GM19467 (cell line): ENCODE measurements around the gene XDH.

ENCODE experiments used
- ATAC-seq: cut with Tn5 transposase; IDR thresholded peaks from one replicate; pipeline ENCODE4 v1.9.1; 2021; ENCODE audit warnings: mild to moderate bottlenecking, moderate library complexity; ENCODE audit not compliant: unreplicated experiment

Gene XDH

DNA sequence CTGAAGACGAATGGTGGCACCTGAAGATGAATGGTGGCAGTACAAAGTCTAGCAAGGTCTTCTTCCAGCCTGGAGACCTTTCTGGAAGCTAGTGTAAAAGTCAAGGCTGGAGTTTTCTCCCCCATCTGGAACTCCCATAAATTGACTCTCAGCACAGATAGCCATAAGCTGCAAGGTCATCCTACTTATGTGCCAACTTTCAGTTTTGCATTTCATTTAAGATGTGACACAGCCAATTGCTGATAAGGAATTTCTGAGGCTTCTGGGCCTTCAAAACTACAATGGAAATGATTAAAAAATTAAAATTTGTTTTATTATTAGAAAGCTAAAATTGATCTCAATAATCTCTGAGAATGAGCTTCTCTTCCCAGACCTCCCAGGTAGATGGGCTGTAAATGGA is 10.2 kb downstream of the XDH start:
- ATAC-seq, result no peak

DNA sequence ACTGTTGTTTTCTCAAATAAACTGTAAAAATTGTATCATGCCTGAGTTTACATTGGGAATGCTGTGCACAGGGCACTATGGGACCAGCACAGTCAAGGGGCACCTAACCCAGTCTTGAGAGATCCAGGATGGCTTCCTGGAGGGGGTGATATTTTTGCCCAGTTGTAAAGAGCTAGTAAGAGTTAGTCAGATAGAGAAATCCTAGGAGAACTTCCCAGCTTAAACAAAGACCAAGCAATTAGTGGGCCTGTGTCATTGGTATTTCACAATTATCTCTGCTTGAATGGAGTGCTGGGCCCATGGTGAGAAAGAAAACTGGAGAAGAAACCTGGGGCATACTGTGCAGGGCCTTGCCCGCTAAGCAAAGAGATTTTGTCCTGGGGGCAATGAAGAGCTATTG is 12.2 kb downstream of the XDH start:
- no peak for ATAC-seq

DNA sequence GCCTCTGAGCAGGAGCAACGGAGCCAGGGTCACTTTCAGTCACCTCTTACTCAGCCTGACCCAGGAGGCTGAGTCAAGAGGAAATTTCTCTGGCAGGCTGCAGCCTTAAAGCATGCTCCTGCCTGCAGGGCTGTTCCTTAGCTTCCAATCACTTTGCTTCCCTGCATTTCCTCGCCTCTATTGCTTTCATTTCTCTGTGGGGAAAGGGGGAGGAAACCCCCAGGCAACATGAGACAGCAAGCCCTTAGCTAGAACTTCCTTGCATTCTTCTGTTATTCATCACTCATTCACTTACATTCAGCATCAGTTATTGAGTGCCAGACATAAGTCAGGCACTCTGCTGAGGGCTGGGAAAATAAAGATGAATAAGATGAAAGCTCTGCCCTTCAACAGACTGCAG is 13.0 kb downstream of the XDH start:
- no peak for ATAC-seq

- no peak for ATAC-seq
Measured at GRCh38 chr2:31398881-31399280, 15.7 kb downstream of the XDH start.

DNA sequence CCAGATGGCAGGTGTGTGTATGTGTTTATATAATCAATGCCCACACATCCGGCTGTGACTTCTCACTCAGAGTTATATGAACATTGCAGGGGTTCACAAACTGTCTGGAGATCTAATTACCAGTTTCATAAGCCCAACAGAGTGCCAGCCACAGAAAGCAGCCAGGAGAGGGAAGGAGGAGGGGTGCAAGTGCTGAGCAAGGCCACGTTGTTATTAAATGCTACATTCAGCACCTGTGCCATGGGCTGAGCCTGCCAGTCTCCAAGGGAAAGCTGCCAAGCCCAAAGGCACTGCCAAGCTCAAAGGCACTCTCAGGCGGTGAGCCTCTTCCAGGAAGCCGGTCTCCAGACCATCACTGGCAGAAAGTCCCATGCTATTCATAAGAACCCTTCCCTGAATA is 17.4 kb downstream of the XDH start:
- no peak for ATAC-seq

- ATAC-seq, result no peak
Measured at GRCh38 chr2:31390324-31390723, 24.2 kb downstream of the XDH start.

- ATAC-seq, result no peak
Measured at GRCh38 chr2:31388736-31389135, 25.8 kb downstream of the XDH start.

DNA sequence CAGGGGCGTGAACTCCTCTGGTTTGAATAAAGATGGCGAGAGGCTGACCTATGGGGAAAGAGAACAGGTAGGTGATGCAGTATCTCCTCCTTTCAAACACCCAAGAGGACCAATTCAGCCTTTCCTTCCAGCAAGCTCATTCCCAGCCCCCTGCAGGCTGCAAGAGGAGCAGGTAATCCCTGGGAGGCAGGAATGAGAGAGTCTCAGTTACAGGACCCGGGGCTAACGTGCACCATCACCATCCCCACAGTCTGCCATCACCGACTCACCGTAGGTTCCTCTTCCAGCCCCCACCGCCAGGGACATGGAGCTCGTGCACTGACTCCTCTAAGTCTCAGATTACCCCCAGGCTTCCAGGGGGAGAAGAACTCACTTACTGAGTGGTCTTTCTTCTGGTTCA is 26.7 kb downstream of the XDH start:
- no peak for ATAC-seq

- no peak for ATAC-seq
Measured at GRCh38 chr2:31386648-31387047, 27.9 kb downstream of the XDH start.

DNA sequence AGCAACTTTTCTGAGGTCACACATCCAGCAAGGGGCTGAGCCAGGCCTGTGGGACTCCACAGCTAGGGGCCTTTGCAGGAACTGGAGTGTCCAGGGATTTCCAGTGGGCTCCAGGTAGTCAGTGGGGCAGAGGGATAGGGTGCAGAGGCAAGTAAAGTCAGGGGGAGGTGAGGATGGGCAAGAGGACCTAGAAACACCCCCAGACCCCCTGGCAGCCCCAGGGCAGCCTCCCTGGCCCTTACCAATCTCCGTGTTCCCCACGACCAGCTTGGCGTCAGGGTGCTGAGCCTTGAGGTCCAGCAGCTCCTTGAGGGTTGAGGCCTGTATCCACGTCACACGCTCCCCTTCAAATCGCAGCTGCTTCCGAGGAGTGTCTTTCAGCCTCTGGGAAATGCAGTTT is 28.4 kb downstream of the XDH start:
- ATAC-seq, result no peak

- no peak for ATAC-seq
Measured at GRCh38 chr2:31384771-31385276, 29.7 kb downstream of the XDH start.

DNA sequence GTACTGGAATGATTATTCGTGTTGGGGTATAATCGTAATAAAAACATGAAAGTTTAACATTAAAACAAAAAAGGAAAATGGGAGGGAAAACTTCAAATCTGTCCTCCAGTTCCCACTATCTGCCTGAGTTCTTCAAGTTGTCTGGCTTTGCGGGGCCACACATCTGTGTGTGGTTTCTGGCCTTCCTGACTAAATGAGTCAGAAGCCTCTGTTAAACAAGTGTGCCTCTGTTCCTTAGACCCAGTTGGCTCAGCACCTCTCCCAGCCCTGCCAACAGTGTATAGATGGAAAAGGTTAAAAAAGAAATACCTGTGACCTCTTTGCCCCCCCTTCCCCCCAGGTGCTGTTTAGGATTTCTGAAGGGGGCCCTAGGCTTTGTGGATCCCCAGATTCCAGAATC is 30.2 kb downstream of the XDH start:
- ATAC-seq, result no peak

- ATAC-seq, result no peak
Measured at GRCh38 chr2:31383471-31384153, 30.9 kb downstream of the XDH start.

DNA sequence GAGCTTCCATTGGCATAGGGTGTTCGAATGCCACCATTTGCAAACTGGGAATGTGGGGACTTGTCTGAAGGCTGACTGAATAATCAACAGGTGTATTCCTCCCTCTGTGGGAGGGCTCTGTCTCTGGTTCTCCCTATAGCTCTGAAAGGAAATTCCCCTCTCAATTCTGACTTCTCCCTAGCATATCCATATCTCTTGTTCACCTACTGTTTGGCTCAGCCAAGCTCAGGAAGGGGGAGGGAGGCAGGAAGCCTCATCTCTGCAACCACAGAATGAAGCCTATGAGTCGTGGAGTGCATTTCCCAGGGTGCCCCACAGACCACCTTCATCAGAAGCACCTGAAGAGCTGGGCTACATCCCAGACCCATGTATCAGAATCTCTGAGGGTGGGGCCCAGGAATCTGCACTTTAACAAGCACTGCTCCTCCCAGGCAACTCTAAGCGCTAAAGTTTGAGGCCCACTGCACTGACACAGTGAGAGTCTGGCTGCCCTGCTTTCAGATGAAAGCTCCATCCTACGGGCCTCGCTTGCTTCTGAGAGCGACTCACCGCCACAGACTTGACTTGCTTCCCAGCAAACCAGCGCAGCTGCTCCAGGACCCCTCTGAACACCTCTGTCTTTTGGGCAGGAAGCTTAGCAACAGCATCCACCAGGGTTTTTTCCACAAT is 32.0 kb downstream of the XDH start:
- no peak for ATAC-seq

DNA sequence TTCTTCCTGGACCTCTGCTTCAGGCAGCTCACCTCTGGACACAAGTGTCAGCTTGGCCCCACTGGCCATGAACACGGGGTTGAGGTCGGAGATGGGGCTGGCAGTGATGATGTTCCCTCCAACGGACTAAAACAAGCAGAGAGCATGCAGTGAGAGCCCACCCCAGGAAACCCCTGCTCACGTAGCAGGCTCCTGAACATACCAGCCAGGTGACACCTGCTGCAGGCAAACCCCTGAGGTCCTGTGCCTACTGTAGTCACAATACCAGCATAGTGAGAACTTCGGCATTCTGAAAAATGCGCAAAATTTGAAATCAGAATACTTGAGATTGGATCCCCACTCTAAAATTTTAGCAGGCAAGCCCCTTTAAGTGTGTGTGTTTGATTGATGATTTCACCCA is 32.9 kb downstream of the XDH start:
- ATAC-seq, result no peak

GRCh38 chr2:31380243-31380642 is 34.3 kb downstream of the XDH start:
- no peak for ATAC-seq

- ATAC-seq, result no peak
Measured at GRCh38 chr2:31379747-31380146, 34.8 kb downstream of the XDH start.

GRCh38 chr2:31378791-31379501 is 35.6 kb downstream of the XDH start:
- no peak for ATAC-seq

GRCh38 chr2:31378389-31378788 is 36.2 kb downstream of the XDH start:
- ATAC-seq, result no peak

DNA sequence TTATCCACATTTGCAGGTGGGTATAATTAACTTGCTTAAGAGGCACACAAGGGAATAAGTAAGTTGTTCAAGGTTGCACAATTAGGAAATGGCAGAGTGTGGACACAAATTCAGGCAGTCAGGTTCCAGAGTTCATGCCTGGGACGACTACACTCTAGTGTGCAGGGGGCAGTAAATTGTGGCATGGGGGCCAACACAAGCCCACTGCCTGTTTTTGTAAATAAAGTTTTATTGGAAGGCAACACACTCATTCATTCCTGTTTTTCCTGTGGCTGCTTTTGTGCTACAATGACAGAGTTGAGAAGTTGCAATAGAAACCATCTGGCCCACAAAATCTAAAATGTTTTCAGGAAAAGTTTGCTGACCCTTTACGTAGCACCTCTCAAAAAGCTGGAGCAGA is 41.4 kb downstream of the XDH start:
- ATAC-seq, result no peak

- no peak for ATAC-seq
Measured at GRCh38 chr2:31372097-31372496, 42.4 kb downstream of the XDH start.

DNA sequence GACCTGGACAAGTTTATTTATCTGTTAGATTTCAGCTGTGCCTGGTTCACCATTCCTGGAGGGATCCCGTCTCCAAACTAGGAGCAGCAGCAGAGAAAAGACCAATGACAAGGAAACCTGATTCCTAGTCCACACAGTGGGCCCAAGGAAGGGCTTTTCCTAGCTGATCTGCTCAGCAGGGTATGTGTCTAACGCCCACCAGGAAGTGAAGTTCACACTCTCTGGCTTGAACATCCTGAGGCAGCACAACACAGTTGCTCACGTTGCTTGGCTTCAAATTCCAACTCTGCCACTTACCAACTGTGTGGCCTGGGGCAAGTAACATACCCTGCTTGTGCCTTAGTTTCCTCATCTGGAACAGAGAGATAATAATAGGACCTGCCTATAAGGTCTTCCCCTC is 42.9 kb downstream of the XDH start:
- ATAC-seq, result no peak
